Measurements from ENCODE around the gene BRD8.
"Not testable (repeated sequence)": the region's sequence is repeated elsewhere in the genome, so short reads cannot be mapped to it uniquely, and the experiment has no call there.

The BRD8 gene, protein sequence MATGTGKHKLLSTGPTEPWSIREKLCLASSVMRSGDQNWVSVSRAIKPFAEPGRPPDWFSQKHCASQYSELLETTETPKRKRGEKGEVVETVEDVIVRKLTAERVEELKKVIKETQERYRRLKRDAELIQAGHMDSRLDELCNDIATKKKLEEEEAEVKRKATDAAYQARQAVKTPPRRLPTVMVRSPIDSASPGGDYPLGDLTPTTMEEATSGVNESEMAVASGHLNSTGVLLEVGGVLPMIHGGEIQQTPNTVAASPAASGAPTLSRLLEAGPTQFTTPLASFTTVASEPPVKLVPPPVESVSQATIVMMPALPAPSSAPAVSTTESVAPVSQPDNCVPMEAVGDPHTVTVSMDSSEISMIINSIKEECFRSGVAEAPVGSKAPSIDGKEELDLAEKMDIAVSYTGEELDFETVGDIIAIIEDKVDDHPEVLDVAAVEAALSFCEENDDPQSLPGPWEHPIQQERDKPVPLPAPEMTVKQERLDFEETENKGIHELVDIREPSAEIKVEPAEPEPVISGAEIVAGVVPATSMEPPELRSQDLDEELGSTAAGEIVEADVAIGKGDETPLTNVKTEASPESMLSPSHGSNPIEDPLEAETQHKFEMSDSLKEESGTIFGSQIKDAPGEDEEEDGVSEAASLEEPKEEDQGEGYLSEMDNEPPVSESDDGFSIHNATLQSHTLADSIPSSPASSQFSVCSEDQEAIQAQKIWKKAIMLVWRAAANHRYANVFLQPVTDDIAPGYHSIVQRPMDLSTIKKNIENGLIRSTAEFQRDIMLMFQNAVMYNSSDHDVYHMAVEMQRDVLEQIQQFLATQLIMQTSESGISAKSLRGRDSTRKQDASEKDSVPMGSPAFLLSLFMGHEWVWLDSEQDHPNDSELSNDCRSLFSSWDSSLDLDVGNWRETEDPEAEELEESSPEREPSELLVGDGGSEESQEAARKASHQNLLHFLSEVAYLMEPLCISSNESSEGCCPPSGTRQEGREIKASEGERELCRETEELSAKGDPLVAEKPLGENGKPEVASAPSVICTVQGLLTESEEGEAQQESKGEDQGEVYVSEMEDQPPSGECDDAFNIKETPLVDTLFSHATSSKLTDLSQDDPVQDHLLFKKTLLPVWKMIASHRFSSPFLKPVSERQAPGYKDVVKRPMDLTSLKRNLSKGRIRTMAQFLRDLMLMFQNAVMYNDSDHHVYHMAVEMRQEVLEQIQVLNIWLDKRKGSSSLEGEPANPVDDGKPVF

DNA sequence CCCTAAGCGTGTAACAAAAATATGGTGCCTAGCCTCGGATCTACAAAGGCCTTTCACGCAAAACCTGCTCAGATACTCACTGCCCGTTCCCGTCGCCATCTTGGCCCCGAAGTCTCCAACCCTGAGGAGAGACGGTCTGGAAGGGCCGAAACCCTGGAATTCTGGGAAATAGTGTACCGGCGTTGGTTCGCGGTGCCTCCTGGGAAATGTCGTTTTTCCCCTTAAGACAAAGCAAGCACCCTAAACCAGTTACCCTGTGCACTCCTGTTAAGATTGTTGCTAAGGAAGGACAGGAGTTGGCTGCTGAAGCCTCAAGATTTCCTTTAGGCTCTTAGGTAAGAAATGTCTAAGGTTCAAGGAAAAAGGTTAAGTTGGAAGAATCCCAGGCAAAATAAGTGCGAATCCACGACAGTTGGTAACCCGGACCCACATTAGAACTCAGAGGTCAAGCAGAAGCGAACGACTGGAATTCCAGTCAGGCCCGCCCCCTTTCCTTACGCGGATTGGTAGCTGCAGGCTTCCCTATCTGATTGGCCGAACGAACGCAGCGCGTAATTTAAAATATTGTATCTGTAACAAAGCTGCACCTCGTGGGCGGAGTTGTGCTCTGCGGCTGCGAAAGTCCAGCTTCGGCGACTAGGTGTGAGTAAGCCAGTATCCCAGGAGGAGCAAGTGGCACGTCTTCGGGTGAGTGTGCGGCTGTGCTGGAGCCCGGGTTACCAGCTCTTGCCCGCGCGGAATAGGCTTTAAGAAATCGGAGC, at the start of gene BRD8, which contains the start of gene KIF20A:
TSS of gene BRD8 (minus strand) at position 115 of the 761 bp plus-strand sequence. CDS start at position 99, 16 bp downstream.
TSS of gene KIF20A (plus strand) at position 597 of the 761 bp plus-strand sequence. CDS start 569 bp downstream, outside the sequence.
- DNase-seq (ENCODE audit: low spot score), result peak; percentile 94

DNA sequence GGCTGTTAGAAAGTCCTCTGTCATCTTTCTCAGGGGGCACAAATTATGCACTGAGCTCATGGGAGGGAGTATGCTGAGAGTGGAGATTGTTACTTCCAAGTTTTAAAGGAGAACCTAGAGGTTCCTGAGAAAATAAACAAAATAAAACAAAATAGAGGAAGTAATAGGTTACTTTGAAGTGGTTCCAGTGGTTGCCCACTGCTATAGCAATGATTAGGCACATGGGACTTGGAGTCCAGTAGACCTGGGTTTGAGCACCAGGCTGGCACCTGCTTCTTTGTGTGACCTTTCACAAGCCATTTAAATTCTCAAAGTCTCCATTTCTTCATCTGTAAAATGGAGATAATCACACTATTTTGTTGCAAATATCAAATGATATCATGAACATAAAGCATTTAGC, 48.5 kb upstream of the BRD8 start:
- DNase-seq (ENCODE audit: low spot score), result no peak

DNA sequence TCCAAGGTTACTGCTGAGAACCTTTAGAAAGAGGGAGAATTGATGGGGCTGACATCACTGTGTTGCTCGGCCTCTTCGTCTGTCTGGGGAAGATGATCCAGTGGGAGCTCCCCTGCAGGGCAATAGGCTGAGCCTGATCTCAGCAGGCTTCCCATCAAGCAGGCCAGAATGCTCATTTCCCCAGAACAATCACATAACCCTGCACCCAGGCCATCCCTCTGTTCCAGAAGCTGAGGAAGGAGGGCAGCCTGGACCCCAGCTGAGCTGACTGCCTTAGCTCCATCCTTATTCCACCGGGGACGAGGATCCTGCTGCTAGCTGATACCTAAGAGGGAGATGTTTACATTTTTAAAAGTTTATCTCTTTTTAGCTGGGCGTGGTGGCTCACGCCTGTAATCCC, 46.3 kb upstream of the BRD8 start:
- DNase-seq (ENCODE audit: low spot score), result no peak

DNA sequence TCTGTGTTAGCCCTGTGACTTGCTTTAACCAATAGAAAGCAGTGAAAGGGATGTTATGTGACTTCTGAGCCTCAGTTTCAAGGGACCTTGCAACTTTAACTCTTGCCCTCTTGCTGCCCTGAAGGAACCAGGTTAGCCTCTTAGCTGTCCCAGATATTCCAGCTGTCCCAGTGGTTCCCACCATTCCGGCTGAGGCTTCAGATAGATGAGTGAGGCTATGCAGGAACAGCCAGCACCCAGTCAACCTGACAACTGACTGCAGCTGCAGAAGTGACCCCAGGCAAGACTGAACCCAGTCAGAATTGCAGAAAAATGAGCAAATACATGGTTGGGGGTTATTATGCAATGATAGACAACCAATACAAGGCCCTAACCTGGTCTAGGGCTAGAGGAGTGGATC, 45.1 kb upstream of the BRD8 start:
- no peak for DNase-seq (ENCODE audit: low spot score)

DNA sequence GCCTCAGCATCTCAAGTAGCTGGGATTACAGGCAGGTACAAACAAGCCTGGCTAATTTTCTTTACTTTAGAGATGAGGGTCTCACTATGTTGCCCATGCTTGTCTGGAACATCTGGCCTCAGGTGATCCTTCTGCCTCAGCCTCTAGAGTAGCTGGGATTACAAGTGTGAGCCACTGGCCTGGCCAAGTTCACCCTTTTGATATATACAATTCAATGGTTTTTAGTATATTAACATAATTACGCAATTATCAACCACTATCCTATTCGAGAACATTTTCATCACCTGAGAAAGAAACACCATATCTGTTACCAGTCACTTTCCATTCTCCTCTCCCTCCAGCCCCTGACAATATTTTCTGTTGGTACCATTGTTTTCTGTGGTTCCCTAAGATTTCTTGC, 38.4 kb upstream of the BRD8 start:
- DNase-seq (ENCODE audit: low spot score), result no peak

DNA sequence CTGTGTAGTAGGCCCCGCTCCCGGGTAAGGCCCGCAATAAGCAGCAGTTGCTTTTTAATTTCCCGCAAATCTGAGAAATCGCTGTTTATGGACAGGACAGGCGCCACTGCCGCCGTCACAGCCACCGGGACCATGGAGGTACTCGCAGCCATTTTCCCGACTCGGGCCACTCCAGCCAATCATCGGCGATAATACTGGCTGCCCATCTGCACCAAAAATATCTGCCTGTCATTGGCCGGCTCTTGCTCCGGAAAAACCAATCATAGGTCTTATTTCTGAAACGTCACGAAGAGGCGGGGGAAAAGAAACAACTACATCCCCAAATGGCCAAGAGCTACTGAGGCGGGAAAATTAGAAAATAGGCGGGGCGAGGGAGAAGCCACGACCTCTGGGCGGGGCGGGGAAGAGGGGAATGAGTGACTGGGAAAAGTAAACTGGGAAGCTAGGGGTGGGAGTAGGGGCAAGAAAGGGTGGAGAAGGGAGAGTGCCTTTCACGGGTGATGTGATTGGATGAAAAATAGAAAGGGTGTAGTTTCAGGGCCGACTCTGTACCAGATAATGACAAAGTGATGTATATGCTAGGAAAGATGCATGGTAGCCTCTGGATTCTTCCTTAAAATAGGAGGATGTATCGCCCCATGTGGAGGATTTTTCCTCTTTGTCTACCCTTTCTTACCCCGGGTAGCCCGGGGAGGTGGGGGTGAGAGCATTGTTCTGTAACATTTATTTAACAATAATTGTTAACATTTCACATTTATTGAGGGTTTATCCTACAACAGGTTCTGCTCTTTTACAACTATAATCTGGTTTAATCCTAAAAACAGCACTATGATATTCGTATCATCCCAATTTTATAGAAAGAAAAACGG, 35.0 kb upstream of the BRD8 start, which contains the start of gene CDC23:
TSS of gene CDC23 (minus strand) at position 163 of the 869 bp plus-strand sequence. CDS start at position 152, 11 bp downstream.
- peak; percentile 97 for DNase-seq (ENCODE audit: low spot score)

DNA sequence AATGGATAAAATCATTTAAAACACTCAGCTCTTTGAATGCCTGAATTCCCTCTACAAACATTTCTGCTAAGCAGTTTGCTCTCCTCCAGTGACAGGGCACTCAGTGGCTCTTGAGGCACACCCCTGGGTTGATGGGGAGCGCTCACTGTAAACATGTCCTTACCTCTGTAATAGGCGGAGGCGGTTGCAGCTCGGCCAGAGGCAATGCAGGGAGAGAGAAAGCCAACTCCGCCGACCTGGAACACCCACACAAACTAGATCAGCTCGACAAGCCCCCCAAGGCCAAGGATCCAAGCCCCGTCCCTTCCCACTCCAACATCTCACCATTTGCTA, 34.4 kb upstream of the BRD8 start:
- DNase-seq (ENCODE audit: low spot score), result no peak

DNA sequence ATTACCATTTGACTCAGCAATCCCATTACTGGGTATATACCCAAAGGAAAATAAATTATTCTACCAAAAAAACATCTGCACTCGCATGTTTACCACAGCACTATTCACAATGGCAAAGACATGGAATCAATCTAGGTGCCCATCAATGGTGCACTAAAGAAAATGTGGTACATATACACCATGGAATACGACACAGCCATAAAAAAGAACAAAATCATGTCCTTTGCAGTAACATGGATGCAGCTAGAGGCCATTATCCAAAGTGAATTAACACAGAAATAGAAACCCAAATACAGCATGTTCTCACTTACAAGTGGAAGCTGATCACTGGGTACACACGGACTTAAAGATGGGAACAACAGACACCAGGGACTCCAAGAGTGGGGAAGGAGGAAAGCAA, 32.6 kb upstream of the BRD8 start:
- no peak for DNase-seq (ENCODE audit: low spot score)

DNA sequence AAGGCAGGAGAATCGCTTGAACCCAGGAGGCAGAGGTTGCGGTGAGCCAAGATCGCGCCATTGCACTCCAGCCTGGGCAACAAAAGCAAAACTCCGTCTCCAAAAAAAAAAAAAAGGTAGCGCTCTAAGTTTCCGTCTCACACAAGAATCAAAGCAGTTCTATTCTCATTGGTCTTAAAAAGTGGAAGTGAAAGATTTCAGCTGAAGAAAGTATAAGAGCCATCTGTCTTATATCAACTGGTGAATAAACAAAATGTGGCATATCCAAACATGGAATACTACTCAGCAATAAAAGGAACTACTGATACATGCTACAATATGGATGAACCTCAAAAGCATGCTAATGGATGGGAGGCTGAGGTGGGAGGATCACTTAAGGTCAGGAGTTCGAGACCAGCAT, 15.4 kb upstream of the BRD8 start:
- not testable (repeated sequence) for DNase-seq (ENCODE audit: low spot score)

DNA sequence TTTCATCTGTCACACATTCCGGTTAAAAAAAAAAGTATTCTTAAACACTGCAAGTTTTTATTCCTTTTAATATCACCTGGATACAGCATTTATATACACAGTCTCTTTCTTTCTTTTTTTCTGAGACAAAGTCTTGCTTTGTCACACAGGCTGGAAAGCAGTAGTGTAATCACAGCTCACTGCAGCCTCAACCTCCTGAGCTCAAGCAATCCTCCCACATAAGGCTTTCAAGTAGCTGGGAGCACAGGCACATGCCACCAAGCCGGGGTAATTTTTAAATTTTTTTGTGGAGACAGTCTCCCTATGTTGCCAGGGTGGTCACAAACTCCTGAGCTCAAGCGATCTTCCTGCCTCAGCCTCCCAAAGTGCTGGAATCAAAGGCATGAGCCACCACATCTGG, 14.4 kb upstream of the BRD8 start:
- DNase-seq (ENCODE audit: low spot score), result no peak

DNA sequence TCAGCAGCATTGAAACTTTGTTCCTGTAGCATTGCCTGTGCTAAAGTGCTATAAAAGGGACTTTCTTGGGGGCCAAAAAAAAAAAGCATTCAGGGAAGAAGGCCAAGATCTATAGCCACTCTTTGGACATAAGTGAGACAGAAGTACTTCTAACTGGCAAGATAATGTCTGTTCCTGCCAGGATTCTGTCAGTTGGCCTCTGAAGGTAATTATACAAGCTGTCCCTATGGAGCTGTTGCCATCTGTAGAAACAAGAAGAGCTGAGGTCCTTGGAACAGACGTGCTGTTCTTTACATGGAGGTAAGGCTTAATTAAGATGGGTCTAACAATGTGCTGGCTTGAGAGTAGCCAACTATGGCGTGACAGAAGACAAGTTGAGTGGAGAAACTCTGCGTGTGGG, 10.2 kb upstream of the BRD8 start:
- no peak for DNase-seq (ENCODE audit: low spot score)

DNA sequence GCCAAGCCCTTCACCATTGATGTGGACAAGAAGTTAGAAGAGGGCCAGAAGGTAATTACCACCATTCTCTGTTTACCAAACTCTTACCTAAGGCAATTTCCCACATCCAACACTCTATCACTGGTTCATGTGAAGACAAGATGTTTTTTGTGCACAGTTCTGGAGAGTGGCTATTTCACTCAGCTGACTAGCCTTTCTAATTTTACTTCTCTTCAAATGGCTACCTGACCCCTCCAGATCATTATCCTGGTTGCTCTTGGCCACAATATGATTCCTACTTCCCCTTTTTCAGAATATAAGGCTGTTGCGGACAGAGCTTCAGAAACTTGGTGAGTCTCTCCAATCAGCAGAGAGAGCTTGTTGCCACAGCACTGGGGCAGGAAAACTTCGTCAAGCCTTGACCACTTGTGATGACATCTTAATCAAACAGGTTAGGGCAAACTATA, 7.6 kb upstream of the BRD8 start:
- no peak for DNase-seq (ENCODE audit: low spot score)

DNA sequence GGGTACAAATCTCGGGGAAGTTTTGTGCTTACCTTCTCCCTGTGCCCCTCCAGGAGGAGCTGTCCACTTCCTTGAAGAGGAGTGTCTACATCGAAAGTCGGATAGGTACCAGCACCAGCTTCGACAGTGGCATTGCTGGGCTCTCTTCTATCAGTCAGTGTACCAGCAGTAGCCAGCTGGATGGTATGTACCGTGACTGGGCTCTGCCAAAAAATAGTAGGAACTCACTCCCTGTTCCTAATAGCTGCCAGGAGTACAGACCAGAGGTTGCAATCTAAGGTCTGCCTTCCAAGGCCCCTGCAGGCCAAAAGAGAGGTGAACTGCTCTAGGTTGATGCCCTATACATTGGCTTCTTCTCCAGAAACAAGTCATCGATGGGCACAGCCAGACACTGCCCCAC, 4.4 kb upstream of the BRD8 start:
- no peak for DNase-seq (ENCODE audit: low spot score)

DNA sequence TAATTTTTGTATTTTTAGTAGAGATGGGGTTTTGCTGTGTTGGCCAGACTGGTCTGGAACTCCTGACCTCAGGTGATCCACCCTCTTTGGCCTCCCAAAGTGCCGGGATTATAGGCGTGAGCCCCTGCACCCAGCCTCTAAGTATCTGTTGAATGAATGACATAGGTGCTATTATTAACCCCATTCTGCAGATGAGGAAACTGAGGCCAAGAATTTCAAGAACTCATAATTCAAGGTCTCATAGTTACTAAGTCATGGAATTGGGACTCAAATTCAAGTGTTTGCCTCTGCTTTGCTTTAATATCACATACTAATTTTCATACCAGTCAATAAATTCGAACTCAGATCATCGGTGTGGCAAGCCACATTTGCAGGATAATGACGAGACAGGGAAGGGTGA, 2.4 kb upstream of the BRD8 start:
- no peak for DNase-seq (ENCODE audit: low spot score)

DNA sequence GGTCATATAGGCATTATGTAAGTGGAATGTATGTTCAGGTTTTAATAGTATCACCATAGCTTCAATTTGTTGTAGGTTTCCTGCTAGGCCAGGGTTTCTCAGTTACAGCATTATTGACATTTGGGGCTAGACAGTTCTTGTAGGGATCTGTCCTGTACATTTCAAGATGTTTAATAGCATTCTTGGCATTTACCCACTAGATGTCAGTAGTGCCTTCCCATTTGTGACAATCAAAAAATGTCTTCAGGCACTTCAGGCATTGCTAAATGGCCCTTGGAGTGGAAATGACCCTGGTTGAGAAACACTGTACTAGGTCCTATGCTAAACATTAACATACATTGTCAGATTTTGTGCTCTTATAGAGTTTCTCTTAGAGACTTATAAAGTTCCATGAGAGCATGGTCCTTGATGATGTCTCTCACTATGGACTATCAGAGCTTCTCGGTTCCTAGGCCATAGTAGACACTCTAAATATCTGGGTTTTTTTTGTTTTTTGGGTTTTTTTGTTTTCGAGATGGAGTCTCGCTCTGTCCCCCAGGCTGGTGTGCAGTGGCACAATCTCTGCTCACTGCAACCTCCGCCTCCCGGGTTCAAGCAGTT, 1.9 kb upstream of the BRD8 start:
- DNase-seq (ENCODE audit: low spot score), result peak; percentile 71

DNA sequence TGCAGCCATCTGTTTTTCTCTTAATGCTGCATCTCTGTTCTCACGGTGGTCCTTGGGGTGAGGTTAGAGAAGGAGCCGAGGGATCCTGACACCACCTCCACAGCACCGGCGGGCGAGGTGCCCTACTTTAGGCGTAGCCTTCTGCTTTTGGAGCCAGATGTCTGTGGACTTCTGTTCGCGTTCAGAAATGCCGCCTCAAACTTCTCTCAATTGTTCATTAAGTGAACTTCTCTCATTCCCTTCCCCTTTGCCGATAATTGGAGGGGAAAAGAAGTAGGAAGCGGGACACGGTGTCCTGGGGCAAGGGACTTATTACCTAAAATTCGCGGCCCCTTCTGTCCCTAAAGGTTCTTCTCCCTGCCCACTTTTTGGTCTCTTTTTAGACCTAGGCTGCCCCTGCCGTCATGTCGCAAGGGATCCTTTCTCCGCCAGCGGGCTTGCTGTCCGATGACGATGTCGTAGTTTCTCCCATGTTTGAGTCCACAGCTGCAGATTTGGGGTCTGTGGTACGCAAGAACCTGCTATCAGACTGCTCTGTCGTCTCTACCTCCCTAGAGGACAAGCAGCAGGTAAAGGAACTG, 937 bp upstream of the BRD8 start:
- DNase-seq (ENCODE audit: low spot score), result no peak

DNA sequence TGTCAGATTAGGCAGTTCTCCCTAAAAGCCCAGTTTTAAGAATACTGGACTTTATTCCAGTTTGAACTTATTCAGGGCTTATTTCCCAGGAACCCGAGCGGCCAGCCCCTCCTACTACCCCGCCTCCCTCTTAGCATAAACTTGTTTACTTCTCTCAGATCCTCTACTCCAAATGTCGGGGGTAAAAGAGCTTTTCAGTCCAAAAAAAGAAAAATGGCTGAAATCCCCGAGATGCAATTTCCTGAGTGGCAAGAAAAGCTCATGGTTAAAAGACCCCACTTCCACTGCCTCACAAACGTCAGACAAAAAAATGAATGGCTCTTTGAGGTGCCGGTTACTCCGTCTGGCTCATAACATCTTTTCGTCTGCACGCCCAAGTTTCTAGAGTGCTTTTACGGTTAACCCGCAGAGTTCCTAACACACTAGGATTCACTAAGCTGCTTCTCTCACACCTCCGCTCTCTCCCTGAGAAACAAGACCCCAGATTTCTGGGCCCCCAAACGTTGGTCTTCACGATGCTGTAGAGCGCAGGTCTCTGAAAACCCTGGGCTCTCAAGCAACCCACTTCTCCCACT, 402 bp downstream of the BRD8 start:
- DNase-seq (ENCODE audit: low spot score), result peak; percentile 41

DNA sequence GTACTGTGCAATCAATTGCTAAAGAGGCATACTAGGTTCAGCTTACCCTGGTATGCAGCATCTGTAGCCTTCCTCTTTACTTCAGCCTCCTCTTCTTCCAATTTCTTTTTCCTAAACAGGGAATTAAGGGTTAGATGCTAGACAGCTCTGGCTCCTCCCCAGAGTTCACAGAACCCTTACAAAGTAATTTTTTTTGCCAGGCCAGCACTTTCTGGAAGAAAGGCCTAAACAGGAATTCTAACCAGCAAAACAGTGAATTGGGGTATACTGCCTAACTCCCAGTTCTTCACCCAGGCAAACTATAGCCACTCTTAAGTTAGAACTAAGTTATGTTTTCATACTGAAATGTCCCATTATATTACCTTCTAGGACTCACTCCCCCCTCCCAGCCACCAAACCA, 8.1 kb downstream of the BRD8 start:
- DNase-seq (ENCODE audit: low spot score), result no peak

DNA sequence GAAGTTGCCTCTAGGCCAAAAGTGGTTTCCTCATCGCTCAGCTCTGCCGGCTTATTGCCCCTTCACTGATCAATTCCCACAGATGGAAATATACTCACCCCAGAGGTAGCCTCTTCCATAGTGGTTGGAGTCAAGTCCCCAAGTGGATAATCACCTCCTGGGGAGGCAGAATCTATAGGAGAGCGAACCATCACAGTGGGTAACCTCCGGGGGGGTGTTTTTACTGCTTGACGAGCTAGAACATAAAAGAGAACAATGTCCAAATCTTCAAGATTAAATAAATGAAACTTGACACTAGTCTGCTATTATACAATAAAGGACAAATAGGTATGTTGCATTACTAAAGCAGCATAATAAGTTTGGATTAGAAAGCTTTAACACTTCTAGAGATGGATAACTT, 9.3 kb downstream of the BRD8 start:
- DNase-seq (ENCODE audit: low spot score), result no peak

Measured in COLO829 (cell line).